Heart right ventricle (tissue), 16 donors: ENCODE results near the gene GRHL1. TPM values are rescaled to one million over a fixed set of nuclear protein-coding genes. Genes with fewer than 3 reads are reported as not detected.

Source experiments
- ATAC-seq, 8 donors: fragments of 200-7000 bp; cut with Tn5 transposase; one replicate each; pipeline ENCODE4 v1.9.1; 2020; ENCODE audit warnings: mild to moderate bottlenecking in 8 of 8, moderate library complexity in 8 of 8, moderate number of reproducible peaks in 1 of 8
- DNase-seq, 2 donors: peaks; one replicate each; pipeline ENCODE4 v3.0.0-alpha.2; 2020
- H3K27ac ChIP-seq, 10 donors: fragments of 200-600 bp; sonication (generic) in 2 of 10; one replicate each; pipeline versions ENCODE4 v1.5.0 to v1.8.0; 2020 to 2022; ENCODE audit warnings: mild to moderate bottlenecking in 3 of 10
- H3K27me3 ChIP-seq, 7 donors: fragments of 200-600 bp; one replicate each; pipeline ENCODE4 v1.8.0; 2021 to 2022; ENCODE audit warnings: mild to moderate bottlenecking in 2 of 7
- H3K36me3 ChIP-seq, 9 donors: fragments of 200-600 bp; sonication (generic) in 1 of 9; one replicate each; pipeline versions ENCODE4 v1.5.0 to v1.8.0; 2020 to 2022; ENCODE audit warnings: mild to moderate bottlenecking in 2 of 9
- H3K4me1 ChIP-seq, 9 donors: fragments of 200-600 bp; sonication (generic) in 1 of 9; one replicate each; pipeline versions ENCODE4 v1.5.0 to v1.8.0; 2020 to 2022; ENCODE audit warnings: mild to moderate bottlenecking in 4 of 9
- H3K4me3 ChIP-seq, 10 donors: fragments of 200-600 bp; sonication (generic) in 2 of 10; one replicate each; pipeline versions ENCODE4 v1.5.0 to v1.8.0; 2020 to 2022; ENCODE audit warnings: mild to moderate bottlenecking in 7 of 10, moderate library complexity in 2 of 10
- H3K9me3 ChIP-seq, 11 donors: fragments of 200-600 bp in 10 of 11; sonication (generic) in 2 of 11; one replicate each; pipeline versions ENCODE4 v1.5.0 to v1.8.0; 2013 to 2022; ENCODE audit warnings: mild to moderate bottlenecking in 2 of 11, control low read depth in 1 of 11, moderate library complexity in 1 of 11
- CTCF ChIP-seq, 9 donors: fragments of 200-600 bp; sonication (generic) in 2 of 9; IDR thresholded peaks; one replicate each; pipeline versions ENCODE4 v1.5.0 to v1.8.0; 2021 to 2022; ENCODE audit warnings: antibody characterized with exemption in 9 of 9, mild to moderate bottlenecking in 5 of 9, moderate library complexity in 1 of 9
- WGBS, 2 donors: extraction: QIAGEN DNeasy Blood & Tissue Kit; methylation state at CpG; one replicate each; pipeline ENCODE4 v1.1.7; 2013; ENCODE audit warnings: inconsistent platforms in 1 of 2; 5-methylcytosine and 5-hydroxymethylcytosine counted together
- intact Hi-C, 10 donors: fragments of 100-400 bp; cut with DNase I; formaldehyde crosslinking; loops; one replicate each; pipeline versions ENCODE4 v1.11.1 to v1.14.2; 2022
- polyA plus RNA-seq, 2 donors: library from polyadenylated mRNA; stranded (reverse); fragments of 200-250 nt; gene quantifications; one replicate each; pipeline ENCODE4 v1.2.3, GENCODE V29; 2013
- total RNA-seq, 10 donors: library from RNA; stranded (reverse); fragmentation: NEBNext Ultra II Directional in 3 of 10; extraction: Animal tissue kit (Norgen Biotek cat#: 25700) in 3 of 10; gene quantifications; one replicate each; pipeline versions ENCODE4 v1.2.1 to v1.2.4, GENCODE V29; 2021 to 2023
- donor health status: Arrhythmogenic right ventricular cardiomyopathy.
- donor health status: ischemic (EF 13 %, LVEDD 7.1; RV severe dilation, severe dysfunction).
- donor health status: healthy with polysubstance abuse.
- donor health status: DM: no; HTN: yes; CAD: no.
- donor health status: DM: no; HTN: no; CAD: no.
- donor health status: ischemic (EF 25% LVEDD 6.9; RV normal size, moderate dysfunction).
- donor health status: ischemic (EF 25% LVEDD 5.7; RV mildly dilated, moderate dysfunction).
- donor health status: healthy.
- donor health status: DM: yes; HTN: yes; CAD: no.
- donor health status: Ischemic cardiomyopathy.
- donor health status: ischemic (EF 35%, LVEDD 5.7; RV mildly dilated, moderate dysfunction).
- donor health status: nonischemic (EF 11% LVEDD 7.7; RV severe dilation, severe dysfunction).
- donor health status: DM: yes; HTN: yes; CAD: no.
- donor health status: PGD.
- donor health status: ischemic (EF 29% LVEDD 5.4; RV normal size, mild dysfunction).
- donor health status: nonischemic (EF 23%, LVEDD 6.1; RV moderate dilation, normal function).

GRHL1 gene
- total and polyA plus RNA-seq, 12 donors = 0.29 to 3.0 (median 0.90) TPM

GRCh38 chr2:10002109-10002508, 50.6 kb downstream of the GRHL1 start:
- ATAC-seq = no peak
- TF ChIP-seq CTCF (IDR thresholded peaks at IDR 0.05) = no peak
- no peaks in the 10 kb centered on the region for H3K36me3 ChIP-seq
- no peak overlapping the region for H3K4me3 ChIP-seq
- H3K27me3 ChIP-seq = peaks cover 0 to 15% (median 0%) of the 10 kb centered on the region in 7 donors
- intact Hi-C loops = no loop called here
- no peaks in the 10 kb centered on the region for H3K9me3 ChIP-seq
- WGBS, 2 donors = 71 to 95% methylated on average over 5 of the region's 5 CpGs
- H3K4me1 ChIP-seq = peaks cover 0 to 31% (median 14%) of the 10 kb centered on the region in 9 donors
- H3K27ac ChIP-seq = no peak overlapping the region
- DNase-seq = no peak

- Histone ChIP-seq H3K27ac (peak overlapping the region in 3 of 10 donors; percentile 31 to 60 (median 34)), H3K4me3 (no peak overlapping the region), H3K4me1 (peaks cover 4 to 31% (median 15%) of the 10 kb centered on the region in 9 donors), H3K27me3 (peaks cover 0 to 16% (median 0%) of the 10 kb centered on the region in 7 donors), H3K36me3 (no peaks in the 10 kb centered on the region), H3K9me3 (no peaks in the 10 kb centered on the region)
- intact Hi-C loops = no loop called here
- no peak for TF ChIP-seq CTCF (IDR thresholded peaks at IDR 0.05)
- DNase-seq (no peak), ATAC-seq (no peak)
- WGBS, 2 donors = 90% methylated on average over 9 of the region's 9 CpGs
Observed at GRCh38 chr2:10002681-10003080, 51.2 kb downstream of the GRHL1 start.

GRCh38 chr2:10003206-10004125, 52.0 kb downstream of the GRHL1 start:
- 91 to 95% methylated on average over 20 of the region's 20 CpGs for WGBS, 2 donors
- H3K4me1 ChIP-seq = peaks cover 9 to 34% (median 23%) of the 10 kb centered on the region in 9 donors
- DNase-seq (no peak), ATAC-seq (no peak)
- peaks cover 0 to 16% (median 0%) of the 10 kb centered on the region in 7 donors for H3K27me3 ChIP-seq
- H3K4me3 ChIP-seq = no peak overlapping the region
- TF ChIP-seq CTCF (IDR thresholded peaks at IDR 0.05) = no peak
- intact Hi-C loops = no loop called here
- H3K36me3 ChIP-seq = no peaks in the 10 kb centered on the region
- peak overlapping the region in 4 of 10 donors; percentile 31 to 60 (median 44) for H3K27ac ChIP-seq
- no peaks in the 10 kb centered on the region for H3K9me3 ChIP-seq

GRCh38 chr2:10004401-10004800, 52.9 kb downstream of the GRHL1 start:
- Histone ChIP-seq H3K36me3 (no peaks in the 10 kb centered on the region), H3K4me3 (no peak overlapping the region), H3K27me3 (peaks cover 0 to 16% (median 0%) of the 10 kb centered on the region in 7 donors), H3K4me1 (peaks cover 13 to 43% (median 29%) of the 10 kb centered on the region in 9 donors), H3K9me3 (no peaks in the 10 kb centered on the region), H3K27ac (peak overlapping the region in 3 of 10 donors; percentile 25 to 58 (median 53))
- WGBS, 2 donors = 95 to 97% methylated on average over 5 of the region's 5 CpGs
- ATAC-seq (no peak), DNase-seq (no peak)
- intact Hi-C loops = no loop called here
- no peak for TF ChIP-seq CTCF (IDR thresholded peaks at IDR 0.05)
